Activated B cell treated with CpG ODN at 0.5 μM for 24 hours (primary cell): ENCODE measurements around the gene UBE2V1. TPM values are rescaled to one million over a fixed set of nuclear protein-coding genes. Genes with fewer than 3 reads are reported as not detected.
"Not testable (repeated sequence)": the region's sequence is repeated elsewhere in the genome, so short reads cannot be mapped to it uniquely, and the experiment has no call there.

ENCODE experiments used
- ATAC-seq: fragments of 200-7000 bp; cut with Tn5 transposase; one replicate; pipeline ENCODE4 v1.10.0; 2021; ENCODE audit warnings: low read depth, mild to moderate bottlenecking, moderate library complexity
- CTCF ChIA-PET: fragments of 350-600 bp; sonication (Branson Sonifier 250); formaldehyde crosslinking; loops from one replicate; lab custom pipeline; 2021; ENCODE audit warnings: antibody characterized with exemption; lab: Charles Lee
- POLR2A ChIA-PET: fragments of 350-600 bp; sonication (Branson Sonifier 250); formaldehyde crosslinking; loops from one replicate; lab custom pipeline; 2021; ENCODE audit warnings: antibody characterized with exemption; lab: Charles Lee
- DNase-seq: peaks from one replicate; pipeline ENCODE4 v3.0.0; 2022
- H3K27ac Mint-ChIP-seq: one replicate; pipeline ENCODE4 v1.8.0; 2020; ENCODE audit warnings: mixed read lengths
- H3K27me3 Mint-ChIP-seq: one replicate; pipeline ENCODE4 v1.8.0; 2021; ENCODE audit warnings: mixed read lengths
- H3K36me3 Mint-ChIP-seq: one replicate; pipeline ENCODE4 v1.8.0; 2021; ENCODE audit warnings: low read depth, mixed read lengths
- H3K4me1 Mint-ChIP-seq: one replicate; pipeline ENCODE4 v1.8.0; 2021; ENCODE audit warnings: mixed read lengths
- H3K4me3 Mint-ChIP-seq: one replicate; pipeline ENCODE4 v1.8.0; 2020; ENCODE audit warnings: mild to moderate bottlenecking, mixed read lengths
- H3K9me3 Mint-ChIP-seq: one replicate; pipeline ENCODE4 v1.8.0; 2020; ENCODE audit warnings: mixed read lengths
- intact Hi-C: fragments of 100-400 bp; cut with micrococcal nuclease; formaldehyde crosslinking; loops from one replicate; pipeline ENCODE4 v1.15.1; 2024
- total RNA-seq: library from RNA; stranded (reverse); gene quantifications from 2 replicates; pipeline ENCODE4 v1.2.3, GENCODE V29; 2022
- TF ChIP-seq, protein P1 (sequence below): fragments of 200-600 bp; IDR thresholded peaks from one replicate; pipeline ENCODE4 v1.8.0; 2022; ENCODE audit warnings: antibody characterized with exemption, mild to moderate bottlenecking

Gene UBE2V1
- total RNA-seq, 1 donor from 2014 or later = 166 TPM

- no peak overlapping the region for H3K27ac Mint-ChIP-seq
- peaks cover 63% of the 10 kb centered on the region for H3K36me3 Mint-ChIP-seq
- intact Hi-C loops = no loop called here
- DNase-seq (no peak), ATAC-seq (no peak)
- H3K4me1 Mint-ChIP-seq = no peaks in the 10 kb centered on the region
- POLR2A ChIA-PET = no interaction called here
- H3K4me3 Mint-ChIP-seq = no peak overlapping the region
- CTCF ChIA-PET = no interaction called here
- TF ChIP-seq, protein P1, sequence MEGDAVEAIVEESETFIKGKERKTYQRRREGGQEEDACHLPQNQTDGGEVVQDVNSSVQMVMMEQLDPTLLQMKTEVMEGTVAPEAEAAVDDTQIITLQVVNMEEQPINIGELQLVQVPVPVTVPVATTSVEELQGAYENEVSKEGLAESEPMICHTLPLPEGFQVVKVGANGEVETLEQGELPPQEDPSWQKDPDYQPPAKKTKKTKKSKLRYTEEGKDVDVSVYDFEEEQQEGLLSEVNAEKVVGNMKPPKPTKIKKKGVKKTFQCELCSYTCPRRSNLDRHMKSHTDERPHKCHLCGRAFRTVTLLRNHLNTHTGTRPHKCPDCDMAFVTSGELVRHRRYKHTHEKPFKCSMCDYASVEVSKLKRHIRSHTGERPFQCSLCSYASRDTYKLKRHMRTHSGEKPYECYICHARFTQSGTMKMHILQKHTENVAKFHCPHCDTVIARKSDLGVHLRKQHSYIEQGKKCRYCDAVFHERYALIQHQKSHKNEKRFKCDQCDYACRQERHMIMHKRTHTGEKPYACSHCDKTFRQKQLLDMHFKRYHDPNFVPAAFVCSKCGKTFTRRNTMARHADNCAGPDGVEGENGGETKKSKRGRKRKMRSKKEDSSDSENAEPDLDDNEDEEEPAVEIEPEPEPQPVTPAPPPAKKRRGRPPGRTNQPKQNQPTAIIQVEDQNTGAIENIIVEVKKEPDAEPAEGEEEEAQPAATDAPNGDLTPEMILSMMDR = no peak
- no peaks in the 10 kb centered on the region for H3K9me3 Mint-ChIP-seq
- no peaks in the 10 kb centered on the region for H3K27me3 Mint-ChIP-seq
These were observed 24.1 kb upstream of the UBE2V1 start for GRCh38 chr20:50136822-50137599.

DNA sequence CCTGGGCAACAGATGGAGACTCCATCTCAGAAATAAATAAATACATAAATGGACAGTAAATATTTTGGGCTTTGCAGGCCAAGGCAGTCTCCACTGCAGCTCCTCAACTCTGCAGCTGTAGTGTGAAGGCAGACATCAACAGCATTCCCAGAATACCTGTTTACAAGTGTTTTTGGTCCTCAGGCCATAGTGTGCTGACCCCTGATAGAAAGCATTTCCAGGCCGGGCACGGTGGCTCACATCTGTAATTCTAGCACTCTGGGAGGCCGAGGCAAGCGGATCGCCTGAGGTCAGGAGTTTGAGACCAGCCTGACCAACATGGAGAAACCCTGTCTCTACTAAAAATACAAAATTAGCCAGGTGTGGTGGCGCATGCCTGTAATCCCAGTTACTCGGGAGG is 22.2 kb upstream of the UBE2V1 start:
- H3K9me3 Mint-ChIP-seq, H3K4me3 Mint-ChIP-seq, H3K27me3 Mint-ChIP-seq, H3K27ac Mint-ChIP-seq, POLR2A ChIA-PET, DNase-seq, H3K4me1 Mint-ChIP-seq, ATAC-seq: not testable (repeated sequence)
- peaks cover 64% of the 10 kb centered on the region for H3K36me3 Mint-ChIP-seq
- CTCF ChIA-PET = interaction anchor here (0.9 to 1.4 kb wide), 2 partner anchors 14 to 34 kb away, joined by 3 to 4 read pairs; no protein-coding TSS in a partner anchor
- intact Hi-C loops = loop anchor here (2.0 kb wide), 1 partner anchor 14 kb away; no protein-coding TSS in a partner anchor

- Mint-ChIP-seq H3K4me1 (no peaks in the 10 kb centered on the region), H3K4me3 (no peak overlapping the region), H3K36me3 (peaks cover 67% of the 10 kb centered on the region), H3K27me3 (no peaks in the 10 kb centered on the region), H3K9me3 (no peaks in the 10 kb centered on the region), H3K27ac (no peak overlapping the region)
- intact Hi-C loops = loop anchor here (2.0 kb wide), 1 partner anchor 13 kb away; no protein-coding TSS in a partner anchor
- no peak for DNase-seq
- TF ChIP-seq, protein P1 = no peak
- no peak for ATAC-seq
- ChIA-PET CTCF (interaction anchor here (1.0 kb wide), 1 partner anchor 52 kb away, joined by 3 read pairs; no protein-coding TSS in a partner anchor), POLR2A (no interaction called here)
These were observed 20.7 kb upstream of the UBE2V1 start for GRCh38 chr20:50133474-50134217.

DNA sequence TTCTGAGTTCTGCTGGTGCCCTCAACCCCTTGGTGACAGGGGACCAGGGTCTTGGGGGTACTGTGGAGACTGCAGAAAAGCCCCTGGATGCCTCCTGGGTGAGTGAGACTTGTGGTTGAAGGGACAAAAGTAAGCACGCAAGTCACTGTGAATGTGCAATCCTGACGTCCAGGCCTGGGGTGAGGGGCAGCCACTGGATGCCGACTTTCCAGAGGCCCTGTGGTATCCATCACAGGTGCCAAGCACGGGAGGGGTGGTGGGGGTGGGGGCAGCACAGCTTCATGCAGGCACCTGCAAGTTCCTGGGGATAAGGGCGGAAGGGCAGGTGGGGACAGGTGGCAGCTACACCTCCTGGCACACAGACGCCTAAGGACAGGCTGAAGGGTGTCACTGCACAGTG is 20.1 kb upstream of the UBE2V1 start:
- ChIA-PET CTCF (no interaction called here), POLR2A (no interaction called here)
- ATAC-seq (no peak), DNase-seq (no peak)
- Mint-ChIP-seq H3K27ac (no peak overlapping the region), H3K4me3 (no peak overlapping the region), H3K4me1 (no peaks in the 10 kb centered on the region), H3K9me3 (no peaks in the 10 kb centered on the region), H3K27me3 (no peaks in the 10 kb centered on the region), H3K36me3 (peaks cover 71% of the 10 kb centered on the region)
- intact Hi-C loops = no loop called here
- TF ChIP-seq, protein P1 = no peak

GRCh38 chr20:50130995-50131394 is 18.0 kb upstream of the UBE2V1 start:
- Mint-ChIP-seq H3K9me3 (no peaks in the 10 kb centered on the region), H3K36me3 (peaks cover 74% of the 10 kb centered on the region), H3K4me3 (no peak overlapping the region), H3K4me1 (no peaks in the 10 kb centered on the region), H3K27ac (no peak overlapping the region), H3K27me3 (no peaks in the 10 kb centered on the region)
- DNase-seq (no peak), ATAC-seq (no peak)
- intact Hi-C loops = loop anchor here (1.0 kb wide), 1 partner anchor 15 kb away; no protein-coding TSS in a partner anchor
- TF ChIP-seq, protein P1 = no peak
- CTCF ChIA-PET = no interaction called here
- POLR2A ChIA-PET = no interaction called here
